GM12874 (cell line): Measurements from ENCODE around the gene ATP1B3.

Source experiments
- TF ChIP-seq, protein P1 (sequence below): IDR thresholded peaks from 2 replicates; pipeline ENCODE4 v1.5.1; 2011; ENCODE audit warnings: low read depth, mild to moderate bottlenecking, control low read depth, low read length, moderate library complexity; ENCODE audit not compliant: insufficient read depth

Gene ATP1B3

DNA sequence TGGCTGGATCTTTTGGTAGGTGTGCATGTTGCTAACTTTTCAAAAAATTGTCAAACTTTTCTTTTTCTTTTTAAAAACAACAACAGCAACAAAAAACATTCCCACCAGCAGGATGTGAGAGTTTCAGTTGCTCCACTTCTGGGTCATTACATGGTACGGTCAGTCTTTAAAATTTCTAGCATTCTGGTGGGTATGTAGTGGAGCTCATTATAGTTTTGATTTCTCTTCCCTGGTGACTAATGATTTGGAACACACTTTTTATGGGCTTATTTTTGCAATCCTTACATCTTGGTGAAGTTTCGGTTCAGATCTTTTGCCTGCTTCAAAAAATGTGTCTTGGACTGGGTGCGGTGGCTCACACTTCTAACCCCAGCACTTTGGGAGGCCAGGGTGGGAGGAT, 19.3 kb downstream of the ATP1B3 start:
- TF ChIP-seq, protein P1, sequence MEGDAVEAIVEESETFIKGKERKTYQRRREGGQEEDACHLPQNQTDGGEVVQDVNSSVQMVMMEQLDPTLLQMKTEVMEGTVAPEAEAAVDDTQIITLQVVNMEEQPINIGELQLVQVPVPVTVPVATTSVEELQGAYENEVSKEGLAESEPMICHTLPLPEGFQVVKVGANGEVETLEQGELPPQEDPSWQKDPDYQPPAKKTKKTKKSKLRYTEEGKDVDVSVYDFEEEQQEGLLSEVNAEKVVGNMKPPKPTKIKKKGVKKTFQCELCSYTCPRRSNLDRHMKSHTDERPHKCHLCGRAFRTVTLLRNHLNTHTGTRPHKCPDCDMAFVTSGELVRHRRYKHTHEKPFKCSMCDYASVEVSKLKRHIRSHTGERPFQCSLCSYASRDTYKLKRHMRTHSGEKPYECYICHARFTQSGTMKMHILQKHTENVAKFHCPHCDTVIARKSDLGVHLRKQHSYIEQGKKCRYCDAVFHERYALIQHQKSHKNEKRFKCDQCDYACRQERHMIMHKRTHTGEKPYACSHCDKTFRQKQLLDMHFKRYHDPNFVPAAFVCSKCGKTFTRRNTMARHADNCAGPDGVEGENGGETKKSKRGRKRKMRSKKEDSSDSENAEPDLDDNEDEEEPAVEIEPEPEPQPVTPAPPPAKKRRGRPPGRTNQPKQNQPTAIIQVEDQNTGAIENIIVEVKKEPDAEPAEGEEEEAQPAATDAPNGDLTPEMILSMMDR: no peak

DNA sequence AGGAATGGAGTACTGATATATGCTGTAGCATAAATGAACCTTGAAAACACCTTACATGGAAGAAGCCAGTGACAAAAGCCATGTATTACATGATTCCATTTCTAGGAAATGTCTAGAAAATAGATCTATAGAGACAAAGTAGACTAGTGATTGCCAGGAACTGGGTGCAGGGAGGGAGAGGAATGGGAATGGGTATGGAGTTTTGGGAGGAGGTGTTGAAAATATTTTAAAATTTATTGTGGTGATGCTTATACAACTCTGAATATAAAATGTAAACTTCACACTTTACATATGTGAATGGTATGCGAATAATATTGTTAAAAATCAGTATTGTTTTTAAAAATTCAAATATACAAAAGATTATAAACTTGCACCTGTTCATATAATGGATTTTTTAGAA, 22.5 kb downstream of the ATP1B3 start:
- TF ChIP-seq, protein P1: no peak

DNA sequence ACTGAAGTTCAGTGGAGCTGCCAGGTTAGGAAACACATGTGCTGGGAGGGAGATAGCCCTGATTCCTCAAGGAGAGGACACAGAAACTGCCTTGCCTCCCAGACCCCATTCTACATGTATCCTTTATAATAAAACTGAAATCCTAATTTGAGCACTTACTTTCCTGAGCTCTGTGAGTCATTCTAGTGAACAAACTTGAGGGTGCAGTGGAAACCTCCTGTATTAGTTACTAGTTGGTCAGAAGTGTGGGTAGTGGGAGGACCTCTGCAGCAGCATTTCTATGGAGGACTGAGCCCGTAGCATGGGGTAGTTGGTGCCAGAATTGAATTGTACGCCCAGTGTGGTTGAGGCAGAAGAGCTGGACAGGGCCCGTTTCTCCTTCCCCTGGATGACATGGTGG, 23.9 kb downstream of the ATP1B3 start:
- TF ChIP-seq, protein P1: no peak

DNA sequence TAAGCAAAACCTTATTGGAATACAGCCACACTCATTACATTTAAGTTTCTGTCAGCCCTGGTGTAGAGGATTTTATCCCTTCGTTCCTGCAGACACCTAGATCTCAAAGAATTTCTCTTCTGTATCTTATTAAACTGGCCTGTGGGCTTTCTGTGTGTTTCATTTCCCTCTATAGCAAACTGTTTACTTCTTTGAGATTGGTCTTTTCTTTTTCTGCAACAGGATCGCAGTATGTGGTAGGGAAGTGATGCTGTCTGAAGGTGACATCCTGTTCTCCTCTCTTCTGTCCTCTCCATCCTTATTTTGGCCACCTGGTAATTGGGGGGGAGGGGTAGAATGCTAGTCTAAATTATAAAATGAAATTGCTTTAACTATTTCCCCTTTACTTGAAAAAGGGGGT, 25.5 kb downstream of the ATP1B3 start:
- TF ChIP-seq, protein P1: no peak

DNA sequence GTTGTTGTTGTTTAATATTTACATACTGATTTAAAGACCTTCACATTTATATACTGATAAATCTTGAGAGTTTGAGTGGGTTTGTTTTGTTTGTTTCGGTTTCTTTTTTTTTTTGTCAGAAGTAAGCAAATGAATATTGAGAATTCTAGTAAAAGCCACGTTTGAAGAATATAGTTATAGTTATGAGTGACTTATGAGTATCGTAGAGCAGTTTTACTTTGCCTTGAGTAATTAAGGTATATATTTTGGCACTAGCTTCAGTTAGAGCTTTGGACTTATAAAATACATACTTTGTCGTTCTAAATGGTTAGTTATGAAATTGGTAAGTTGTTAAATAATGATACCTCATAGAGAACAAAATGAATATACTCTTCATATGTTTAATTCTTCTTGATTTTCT, 27.8 kb downstream of the ATP1B3 start:
- TF ChIP-seq, protein P1: no peak

DNA sequence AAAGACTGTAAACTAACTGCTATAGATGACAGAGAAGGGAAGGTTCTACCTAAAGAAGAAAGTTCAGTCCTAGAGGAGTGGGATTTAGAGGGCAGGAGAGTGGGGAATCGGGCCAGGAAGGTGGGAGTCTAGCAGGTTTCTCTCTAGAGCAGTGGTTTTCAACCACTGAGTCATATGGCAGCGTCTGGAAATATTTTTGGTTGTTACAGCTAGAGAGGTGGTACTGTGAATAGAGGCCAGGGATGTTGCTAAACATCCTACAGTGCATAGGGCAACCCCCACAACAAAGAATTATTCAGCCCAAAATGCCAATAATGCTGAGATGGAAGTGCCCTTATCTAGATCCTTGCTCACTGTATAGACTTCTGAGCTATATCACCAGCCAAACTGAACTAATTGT, 28.7 kb downstream of the ATP1B3 start:
- TF ChIP-seq, protein P1: no peak

DNA sequence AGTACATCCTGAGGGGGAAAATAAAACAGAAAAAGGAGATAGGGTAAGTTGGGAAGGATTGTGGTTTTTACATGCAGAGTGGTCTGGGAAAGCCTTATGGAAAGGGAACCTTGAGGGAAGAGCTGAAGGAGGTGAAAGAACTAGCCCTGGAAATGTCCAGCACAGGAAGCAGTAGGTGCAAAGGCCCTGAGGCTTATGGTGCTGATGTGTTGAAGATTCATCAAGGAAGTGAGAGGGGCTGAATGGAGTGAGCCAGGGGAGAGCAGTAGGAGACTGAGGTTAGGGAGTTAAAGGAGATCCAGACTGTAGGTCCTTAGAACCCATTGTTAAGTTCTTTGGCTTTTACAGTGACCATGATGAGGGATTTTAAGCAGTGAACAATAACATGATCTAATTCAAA, 33.0 kb downstream of the ATP1B3 start:
- TF ChIP-seq, protein P1: no peak
